ENCODE results near the gene ASTN2. TPM values are rescaled to one million over a fixed set of nuclear protein-coding genes. Genes with fewer than 3 reads are reported as not detected.
A peak's percentile ranks its signal among the peaks of the same experiment; 100 is the strongest.

Gene ASTN2
- total and polyA plus RNA-seq, 2 experiments from 2014 or later = 7.0 to 24.6 TPM

DNA sequence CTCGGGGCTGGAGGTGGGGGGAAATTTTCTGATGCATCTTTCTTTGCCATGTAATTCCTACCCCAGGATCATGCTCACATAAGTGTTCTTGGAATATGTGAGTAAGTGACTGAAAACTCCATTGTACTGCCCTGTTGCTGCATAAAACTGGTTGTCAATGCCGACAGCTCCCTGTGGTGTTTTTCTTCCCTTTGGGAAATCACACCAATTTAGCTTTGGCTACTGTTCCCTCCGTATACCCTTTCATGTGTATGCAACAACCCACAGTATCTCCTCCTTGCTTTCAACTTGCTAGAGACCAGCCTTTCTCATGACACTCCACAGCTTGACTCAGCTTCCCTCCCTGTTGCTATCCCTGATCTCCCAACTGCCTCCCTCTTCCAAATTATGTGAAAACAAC, 487.1 kb downstream of the ASTN2 start:
- no peaks in the 10 kb centered on the region for H3K79me2 ChIP-seq (replicated peaks; ENCODE audit: insufficient read depth)

More for the DNA sequence above, 487.1 kb downstream of the ASTN2 start:
- H3K36me3 Mint-ChIP-seq (ENCODE audit: low read depth) = no peaks in the 10 kb centered on the region
- Histone ChIP-seq H3K4me3 (no peak overlapping the region), H4K20me1 (replicated peaks; ENCODE audit: insufficient read depth) (no peaks in the 10 kb centered on the region), H3K4me1 (ENCODE audit: insufficient read depth) (peaks cover 34% of the 10 kb centered on the region), H3K4me2 (peak overlapping the region; percentile 6; the same call in 1 of the 2 replicates), H3K27me3 (ENCODE audit: insufficient read depth) (no peaks in the 10 kb centered on the region), H2AFZ (no peak overlapping the region), H3K36me3 (ENCODE audit: insufficient read depth) (no peaks in the 10 kb centered on the region), H3K9me2 (ENCODE audit: insufficient read depth) (peaks cover 30% of the 10 kb centered on the region), H3K27ac (ENCODE audit: low read depth) (peak overlapping the region; percentile 96), H3F3A (replicated peaks; ENCODE audit: low read depth) (0 out of 2 replicates have a peak, but pooled peaks cover 3% of the 10 kb centered on the region)
- TF ChIP-seq, protein P1, sequence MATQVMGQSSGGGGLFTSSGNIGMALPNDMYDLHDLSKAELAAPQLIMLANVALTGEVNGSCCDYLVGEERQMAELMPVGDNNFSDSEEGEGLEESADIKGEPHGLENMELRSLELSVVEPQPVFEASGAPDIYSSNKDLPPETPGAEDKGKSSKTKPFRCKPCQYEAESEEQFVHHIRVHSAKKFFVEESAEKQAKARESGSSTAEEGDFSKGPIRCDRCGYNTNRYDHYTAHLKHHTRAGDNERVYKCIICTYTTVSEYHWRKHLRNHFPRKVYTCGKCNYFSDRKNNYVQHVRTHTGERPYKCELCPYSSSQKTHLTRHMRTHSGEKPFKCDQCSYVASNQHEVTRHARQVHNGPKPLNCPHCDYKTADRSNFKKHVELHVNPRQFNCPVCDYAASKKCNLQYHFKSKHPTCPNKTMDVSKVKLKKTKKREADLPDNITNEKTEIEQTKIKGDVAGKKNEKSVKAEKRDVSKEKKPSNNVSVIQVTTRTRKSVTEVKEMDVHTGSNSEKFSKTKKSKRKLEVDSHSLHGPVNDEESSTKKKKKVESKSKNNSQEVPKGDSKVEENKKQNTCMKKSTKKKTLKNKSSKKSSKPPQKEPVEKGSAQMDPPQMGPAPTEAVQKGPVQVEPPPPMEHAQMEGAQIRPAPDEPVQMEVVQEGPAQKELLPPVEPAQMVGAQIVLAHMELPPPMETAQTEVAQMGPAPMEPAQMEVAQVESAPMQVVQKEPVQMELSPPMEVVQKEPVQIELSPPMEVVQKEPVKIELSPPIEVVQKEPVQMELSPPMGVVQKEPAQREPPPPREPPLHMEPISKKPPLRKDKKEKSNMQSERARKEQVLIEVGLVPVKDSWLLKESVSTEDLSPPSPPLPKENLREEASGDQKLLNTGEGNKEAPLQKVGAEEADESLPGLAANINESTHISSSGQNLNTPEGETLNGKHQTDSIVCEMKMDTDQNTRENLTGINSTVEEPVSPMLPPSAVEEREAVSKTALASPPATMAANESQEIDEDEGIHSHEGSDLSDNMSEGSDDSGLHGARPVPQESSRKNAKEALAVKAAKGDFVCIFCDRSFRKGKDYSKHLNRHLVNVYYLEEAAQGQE (IDR thresholded peaks at IDR 0.05; ENCODE audit: unreplicated experiment) = no peak
- TF ChIP-seq, protein P2, sequence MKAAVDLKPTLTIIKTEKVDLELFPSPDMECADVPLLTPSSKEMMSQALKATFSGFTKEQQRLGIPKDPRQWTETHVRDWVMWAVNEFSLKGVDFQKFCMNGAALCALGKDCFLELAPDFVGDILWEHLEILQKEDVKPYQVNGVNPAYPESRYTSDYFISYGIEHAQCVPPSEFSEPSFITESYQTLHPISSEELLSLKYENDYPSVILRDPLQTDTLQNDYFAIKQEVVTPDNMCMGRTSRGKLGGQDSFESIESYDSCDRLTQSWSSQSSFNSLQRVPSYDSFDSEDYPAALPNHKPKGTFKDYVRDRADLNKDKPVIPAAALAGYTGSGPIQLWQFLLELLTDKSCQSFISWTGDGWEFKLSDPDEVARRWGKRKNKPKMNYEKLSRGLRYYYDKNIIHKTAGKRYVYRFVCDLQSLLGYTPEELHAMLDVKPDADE (IDR thresholded peaks at IDR 0.05) = no peak
- TF ChIP-seq POLR2AphosphoS5 (IDR thresholded peaks at IDR 0.05; ENCODE audit: low read depth) (no peak), ZNF114 (CRISPR knock-in tag; IDR thresholded peaks at IDR 0.05) (no peak), EZH2phosphoT487 (IDR thresholded peaks at IDR 0.05; ENCODE audit: unreplicated experiment) (no peak), STAT1 (IDR thresholded peaks at IDR 0.05; ENCODE audit: unreplicated experiment) (no peak), NANOG (IDR thresholded peaks at IDR 0.05; ENCODE audit: borderline replicate concordance) (no peak), CREB1 (CRISPR knock-in tag; IDR thresholded peaks at IDR 0.05; ENCODE audit: low read depth) (no peak; the same call in 1 of the 2 replicates), JUNB (IDR thresholded peaks at IDR 0.05; ENCODE audit: unreplicated experiment) (no peak), EZH2 (IDR thresholded peaks at IDR 0.05; ENCODE audit: low read depth, unreplicated experiment) (no peak)
- TF ChIP-seq, protein P3, sequence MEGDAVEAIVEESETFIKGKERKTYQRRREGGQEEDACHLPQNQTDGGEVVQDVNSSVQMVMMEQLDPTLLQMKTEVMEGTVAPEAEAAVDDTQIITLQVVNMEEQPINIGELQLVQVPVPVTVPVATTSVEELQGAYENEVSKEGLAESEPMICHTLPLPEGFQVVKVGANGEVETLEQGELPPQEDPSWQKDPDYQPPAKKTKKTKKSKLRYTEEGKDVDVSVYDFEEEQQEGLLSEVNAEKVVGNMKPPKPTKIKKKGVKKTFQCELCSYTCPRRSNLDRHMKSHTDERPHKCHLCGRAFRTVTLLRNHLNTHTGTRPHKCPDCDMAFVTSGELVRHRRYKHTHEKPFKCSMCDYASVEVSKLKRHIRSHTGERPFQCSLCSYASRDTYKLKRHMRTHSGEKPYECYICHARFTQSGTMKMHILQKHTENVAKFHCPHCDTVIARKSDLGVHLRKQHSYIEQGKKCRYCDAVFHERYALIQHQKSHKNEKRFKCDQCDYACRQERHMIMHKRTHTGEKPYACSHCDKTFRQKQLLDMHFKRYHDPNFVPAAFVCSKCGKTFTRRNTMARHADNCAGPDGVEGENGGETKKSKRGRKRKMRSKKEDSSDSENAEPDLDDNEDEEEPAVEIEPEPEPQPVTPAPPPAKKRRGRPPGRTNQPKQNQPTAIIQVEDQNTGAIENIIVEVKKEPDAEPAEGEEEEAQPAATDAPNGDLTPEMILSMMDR (conservative IDR thresholded peaks at IDR 0.05; ENCODE audit: low read depth in 2 of 2) = no peak
- TF ChIP-seq, protein P4, sequence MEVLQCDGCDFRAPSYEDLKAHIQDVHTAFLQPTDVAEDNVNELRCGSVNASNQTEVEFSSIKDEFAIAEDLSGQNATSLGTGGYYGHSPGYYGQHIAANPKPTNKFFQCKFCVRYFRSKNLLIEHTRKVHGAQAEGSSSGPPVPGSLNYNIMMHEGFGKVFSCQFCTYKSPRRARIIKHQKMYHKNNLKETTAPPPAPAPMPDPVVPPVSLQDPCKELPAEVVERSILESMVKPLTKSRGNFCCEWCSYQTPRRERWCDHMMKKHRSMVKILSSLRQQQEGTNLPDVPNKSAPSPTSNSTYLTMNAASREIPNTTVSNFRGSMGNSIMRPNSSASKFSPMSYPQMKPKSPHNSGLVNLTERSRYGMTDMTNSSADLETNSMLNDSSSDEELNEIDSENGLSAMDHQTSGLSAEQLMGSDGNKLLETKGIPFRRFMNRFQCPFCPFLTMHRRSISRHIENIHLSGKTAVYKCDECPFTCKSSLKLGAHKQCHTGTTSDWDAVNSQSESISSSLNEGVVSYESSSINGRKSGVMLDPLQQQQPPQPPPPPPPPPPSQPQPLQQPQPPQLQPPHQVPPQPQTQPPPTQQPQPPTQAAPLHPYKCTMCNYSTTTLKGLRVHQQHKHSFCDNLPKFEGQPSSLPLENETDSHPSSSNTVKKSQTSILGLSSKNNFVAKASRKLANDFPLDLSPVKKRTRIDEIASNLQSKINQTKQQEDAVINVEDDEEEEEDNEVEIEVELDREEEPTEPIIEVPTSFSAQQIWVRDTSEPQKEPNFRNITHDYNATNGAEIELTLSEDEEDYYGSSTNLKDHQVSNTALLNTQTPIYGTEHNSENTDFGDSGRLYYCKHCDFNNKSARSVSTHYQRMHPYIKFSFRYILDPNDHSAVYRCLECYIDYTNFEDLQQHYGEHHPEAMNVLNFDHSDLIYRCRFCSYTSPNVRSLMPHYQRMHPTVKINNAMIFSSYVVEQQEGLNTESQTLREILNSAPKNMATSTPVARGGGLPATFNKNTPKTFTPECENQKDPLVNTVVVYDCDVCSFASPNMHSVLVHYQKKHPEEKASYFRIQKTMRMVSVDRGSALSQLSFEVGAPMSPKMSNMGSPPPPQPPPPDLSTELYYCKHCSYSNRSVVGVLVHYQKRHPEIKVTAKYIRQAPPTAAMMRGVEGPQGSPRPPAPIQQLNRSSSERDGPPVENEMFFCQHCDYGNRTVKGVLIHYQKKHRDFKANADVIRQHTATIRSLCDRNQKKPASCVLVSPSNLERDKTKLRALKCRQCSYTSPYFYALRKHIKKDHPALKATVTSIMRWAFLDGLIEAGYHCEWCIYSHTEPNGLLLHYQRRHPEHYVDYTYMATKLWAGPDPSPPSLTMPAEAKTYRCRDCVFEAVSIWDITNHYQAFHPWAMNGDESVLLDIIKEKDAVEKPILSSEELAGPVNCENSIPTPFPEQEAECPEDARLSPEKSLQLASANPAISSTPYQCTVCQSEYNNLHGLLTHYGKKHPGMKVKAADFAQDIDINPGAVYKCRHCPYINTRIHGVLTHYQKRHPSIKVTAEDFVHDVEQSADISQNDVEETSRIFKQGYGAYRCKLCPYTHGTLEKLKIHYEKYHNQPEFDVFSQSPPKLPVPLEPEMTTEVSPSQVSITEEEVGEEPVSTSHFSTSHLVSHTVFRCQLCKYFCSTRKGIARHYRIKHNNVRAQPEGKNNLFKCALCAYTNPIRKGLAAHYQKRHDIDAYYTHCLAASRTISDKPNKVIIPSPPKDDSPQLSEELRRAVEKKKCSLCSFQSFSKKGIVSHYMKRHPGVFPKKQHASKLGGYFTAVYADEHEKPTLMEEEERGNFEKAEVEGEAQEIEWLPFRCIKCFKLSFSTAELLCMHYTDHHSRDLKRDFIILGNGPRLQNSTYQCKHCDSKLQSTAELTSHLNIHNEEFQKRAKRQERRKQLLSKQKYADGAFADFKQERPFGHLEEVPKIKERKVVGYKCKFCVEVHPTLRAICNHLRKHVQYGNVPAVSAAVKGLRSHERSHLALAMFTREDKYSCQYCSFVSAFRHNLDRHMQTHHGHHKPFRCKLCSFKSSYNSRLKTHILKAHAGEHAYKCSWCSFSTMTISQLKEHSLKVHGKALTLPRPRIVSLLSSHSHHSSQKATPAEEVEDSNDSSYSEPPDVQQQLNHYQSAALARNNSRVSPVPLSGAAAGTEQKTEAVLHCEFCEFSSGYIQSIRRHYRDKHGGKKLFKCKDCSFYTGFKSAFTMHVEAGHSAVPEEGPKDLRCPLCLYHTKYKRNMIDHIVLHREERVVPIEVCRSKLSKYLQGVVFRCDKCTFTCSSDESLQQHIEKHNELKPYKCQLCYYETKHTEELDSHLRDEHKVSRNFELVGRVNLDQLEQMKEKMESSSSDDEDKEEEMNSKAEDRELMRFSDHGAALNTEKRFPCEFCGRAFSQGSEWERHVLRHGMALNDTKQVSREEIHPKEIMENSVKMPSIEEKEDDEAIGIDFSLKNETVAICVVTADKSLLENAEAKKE (CRISPR knock-in tag; IDR thresholded peaks at IDR 0.05) = no peak
- no peaks in the 10 kb centered on the region for H3K9me3 Mint-ChIP-seq
- H3K27me3 Mint-ChIP-seq (ENCODE audit: insufficient read depth, low read depth, poor library complexity) = peaks cover 5% of the 10 kb centered on the region
- H3K4me1 Mint-ChIP-seq = peaks cover 49% of the 10 kb centered on the region
- ATAC-seq (peak; percentile 46), DNase-seq (ENCODE audit: low spot score) (peak; percentile 40)
- peak overlapping the region; percentile 40 for H3K27ac Mint-ChIP-seq
- no peak overlapping the region for H3K4me3 Mint-ChIP-seq

All from GM23338 (cell line).